Smooth muscle cell of trachea (primary cell): Measurements from ENCODE around the gene CHN1. TPM values are rescaled to one million over a fixed set of nuclear protein-coding genes. Genes with fewer than 3 reads are reported as not detected.

Experiments
- total RNA-seq: library from RNA; depleted of rRNA; stranded (reverse); fragments of >200 nt; gene quantifications from 2 replicates; pipeline ENCODE4 v1.2.1, GENCODE V29; 2014

The CHN1 gene, protein sequence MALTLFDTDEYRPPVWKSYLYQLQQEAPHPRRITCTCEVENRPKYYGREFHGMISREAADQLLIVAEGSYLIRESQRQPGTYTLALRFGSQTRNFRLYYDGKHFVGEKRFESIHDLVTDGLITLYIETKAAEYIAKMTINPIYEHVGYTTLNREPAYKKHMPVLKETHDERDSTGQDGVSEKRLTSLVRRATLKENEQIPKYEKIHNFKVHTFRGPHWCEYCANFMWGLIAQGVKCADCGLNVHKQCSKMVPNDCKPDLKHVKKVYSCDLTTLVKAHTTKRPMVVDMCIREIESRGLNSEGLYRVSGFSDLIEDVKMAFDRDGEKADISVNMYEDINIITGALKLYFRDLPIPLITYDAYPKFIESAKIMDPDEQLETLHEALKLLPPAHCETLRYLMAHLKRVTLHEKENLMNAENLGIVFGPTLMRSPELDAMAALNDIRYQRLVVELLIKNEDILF
- 47.6 and 59.2 TPM in 2 replicates for total RNA-seq

GRCh38 chr2:175004980-175005732 is at the start of gene CHN1:
Gene CHN1, minus strand, starts transcription at chr2:175005381. Its CDS starts 469 bp downstream, at chr2:175004912.

DNA sequence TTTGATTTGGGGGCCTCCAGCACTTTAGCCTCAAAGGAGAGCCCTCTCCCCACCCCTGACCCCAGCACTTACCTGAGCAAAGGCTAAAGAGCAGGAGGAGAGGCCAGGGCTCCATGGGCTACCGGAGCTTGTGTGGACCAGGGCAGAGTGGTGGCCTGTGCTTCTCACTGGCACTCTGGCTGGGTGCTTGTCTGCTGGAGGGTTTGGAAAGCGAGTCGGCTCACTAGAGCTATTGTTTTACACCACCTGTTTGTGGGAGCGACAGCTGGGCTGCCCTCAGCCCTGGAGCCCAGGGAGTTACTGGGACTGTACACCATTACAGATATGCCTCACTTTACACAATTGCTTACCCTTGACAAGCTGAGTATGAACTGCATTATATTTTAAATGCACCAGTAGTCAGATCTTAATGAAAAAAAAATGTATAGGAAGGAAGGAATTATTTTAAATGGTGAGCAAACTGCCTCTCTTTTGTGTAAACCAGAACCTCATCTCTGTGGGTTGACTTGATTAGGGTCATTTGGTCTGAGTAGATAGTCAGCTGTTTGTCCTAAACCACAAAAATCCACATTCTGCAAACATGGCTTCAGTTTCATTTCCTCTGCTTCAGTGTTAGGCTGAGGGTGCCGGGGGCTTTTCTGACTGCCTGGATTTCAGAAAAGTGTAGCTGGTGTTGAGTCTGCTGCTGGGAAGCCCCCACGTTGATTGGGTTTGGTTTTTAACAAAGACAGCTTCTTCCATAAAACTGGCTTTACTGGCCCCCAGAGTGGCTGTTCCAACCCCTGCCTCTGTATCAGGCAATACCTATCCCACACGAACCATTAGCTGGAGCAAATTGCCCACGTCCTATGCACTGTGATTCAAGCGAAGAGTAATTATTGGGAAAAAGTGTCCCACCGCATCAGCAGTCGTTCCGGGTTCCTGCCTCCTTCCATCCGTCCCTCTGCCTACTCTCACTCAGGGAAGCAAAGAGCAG is 240.6 kb downstream of the CHN1 start, which contains the start of gene CHRNA1:
TSS of gene CHRNA1 (minus strand) at position 193 of the 976 bp plus-strand sequence. CDS start at position 115, 78 bp downstream.

Other genes starting within 250 kb of the CHN1 start
- not detected in 2 replicates for gene CHRNA1, start 240.9 kb downstream of the CHN1 start, total RNA-seq
- gene ATF2, start 162.8 kb upstream of the CHN1 start, total RNA-seq = 48.8 and 57.6 TPM in 2 replicates
- gene ATP5MC3, start 176.3 kb upstream of the CHN1 start, total RNA-seq = 83.4 and 169 TPM in 2 replicates